Activated naive CD8-positive, alpha-beta T cell treated with anti-CD3 and anti-CD28 coated beads, Interleukin-2, amount 10 ng/mL, durations not matched to agents 7 days and 5 days (primary cell): Measurements from ENCODE around the gene AKR1C1. TPM values are rescaled to one million over a fixed set of nuclear protein-coding genes. Genes with fewer than 3 reads are reported as not detected.
"Not testable (repeated sequence)": the region's sequence is repeated elsewhere in the genome, so short reads cannot be mapped to it uniquely, and the experiment has no call there.

Experiments used
- ATAC-seq: fragments of 150-1000 bp; cut with Tn5 transposase; one replicate; pipeline ENCODE4 v1.10.0; 2021; ENCODE audit warnings: low read depth, moderate library complexity
- POLR2A ChIA-PET: fragments of 350-600 bp; sonication (Branson Sonifier 250); formaldehyde crosslinking; loops from one replicate; lab custom pipeline; 2021; ENCODE audit warnings: antibody characterized with exemption; lab: Charles Lee
- DNase-seq: peaks from one replicate; pipeline ENCODE4 v3.0.0; 2021
- H3K27ac Mint-ChIP-seq: one replicate; pipeline ENCODE4 v1.8.0; 2022; ENCODE audit warnings: mild to moderate bottlenecking, mixed read lengths
- H3K27me3 Mint-ChIP-seq: one replicate; pipeline ENCODE4 v1.8.0; 2022; ENCODE audit warnings: mild to moderate bottlenecking, moderate library complexity, mixed read lengths
- H3K36me3 Mint-ChIP-seq: one replicate; pipeline ENCODE4 v1.8.0; 2021; ENCODE audit warnings: mild to moderate bottlenecking, mixed read lengths
- H3K4me1 Mint-ChIP-seq: one replicate; pipeline ENCODE4 v1.8.0; 2021; ENCODE audit warnings: mixed read lengths
- H3K4me3 Mint-ChIP-seq: one replicate; pipeline ENCODE4 v1.8.0; 2022; ENCODE audit warnings: mild to moderate bottlenecking, moderate library complexity, mixed read lengths
- H3K9me3 Mint-ChIP-seq: one replicate; pipeline ENCODE4 v1.8.0; 2021; ENCODE audit warnings: mixed read lengths
- total RNA-seq, 2 experiments: library from RNA; stranded (reverse); gene quantifications; one replicate each; pipeline ENCODE4 v1.2.3, GENCODE V29; 2021

AKR1C1 gene
- total RNA-seq, 2 experiments from 2014 or later, result 1.0 to 1.1 TPM

GRCh38 chr10:5025461-5025881 lies 62.3 kb downstream of the AKR1C1 start:
- H3K4me3 Mint-ChIP-seq, H3K9me3 Mint-ChIP-seq, ATAC-seq, H3K27me3 Mint-ChIP-seq, DNase-seq, H3K36me3 Mint-ChIP-seq, H3K27ac Mint-ChIP-seq, POLR2A ChIA-PET, H3K4me1 Mint-ChIP-seq: not testable (repeated sequence)

GRCh38 chr10:5030989-5031388 lies 67.8 kb downstream of the AKR1C1 start:
- peaks cover 7% of the 10 kb centered on the region for H3K27me3 Mint-ChIP-seq
- H3K4me1 Mint-ChIP-seq, result no peaks in the 10 kb centered on the region
- H3K4me3 Mint-ChIP-seq, result no peak overlapping the region
- H3K9me3 Mint-ChIP-seq, result peaks cover 11% of the 10 kb centered on the region
- POLR2A ChIA-PET, result no interaction called here
- no peak for ATAC-seq
- H3K36me3 Mint-ChIP-seq, result no peaks in the 10 kb centered on the region
- no peak overlapping the region for H3K27ac Mint-ChIP-seq
- no peak for DNase-seq

- POLR2A ChIA-PET, H3K36me3 Mint-ChIP-seq, H3K27ac Mint-ChIP-seq, DNase-seq, H3K4me3 Mint-ChIP-seq, ATAC-seq, H3K27me3 Mint-ChIP-seq, H3K4me1 Mint-ChIP-seq: not testable (repeated sequence)
- H3K9me3 Mint-ChIP-seq, result peaks cover 11% of the 10 kb centered on the region
Observed at GRCh38 chr10:5031588-5031987, 68.4 kb downstream of the AKR1C1 start.

- H3K4me1 Mint-ChIP-seq, H3K27ac Mint-ChIP-seq, H3K36me3 Mint-ChIP-seq, H3K4me3 Mint-ChIP-seq, ATAC-seq, DNase-seq, H3K27me3 Mint-ChIP-seq, POLR2A ChIA-PET: not testable (repeated sequence)
- H3K9me3 Mint-ChIP-seq, result peaks cover 11% of the 10 kb centered on the region
Observed at GRCh38 chr10:5032444-5032843, 69.2 kb downstream of the AKR1C1 start.

Other genes starting within 250 kb of the AKR1C1 start
- gene AKR1E2, start 137.2 kb upstream of the AKR1C1 start, total RNA-seq, result 1 to 10 TPM; 4.5 to 6.5 TPM
- gene AKR1C2, start 40.4 kb downstream of the AKR1C1 start, total RNA-seq, result not detected
- gene AKR1C3, start 131.0 kb downstream of the AKR1C1 start, total RNA-seq, result 1 to 10 TPM; 1.8 to 2.0 TPM
- gene AKR1C8, start 221.7 kb downstream of the AKR1C1 start, total RNA-seq, result under 1 TPM in 1 of 2 experiments, not detected in 1; 0.48 TPM
- not detected for gene AKR1C4, start 233.4 kb downstream of the AKR1C1 start, total RNA-seq